Panc1 (cell line): Measurements from ENCODE around the gene TMX1. TPM values are rescaled to one million over a fixed set of nuclear protein-coding genes. Genes with fewer than 3 reads are reported as not detected.

Source experiments
- ATAC-seq: fragments of 200-7000 bp; cut with Tn5 transposase; 2 replicates; pipeline ENCODE4 v1.9.1; 2020; ENCODE audit warnings: mild to moderate bottlenecking, moderate library complexity
- BruUV-seq: library from RNA; stranded (reverse); fragments of 400-500 nt; replicated peaks from 2 replicates; lab custom pipeline; 2021; lab: Mats Ljungman, UMichigan
- CTCF ChIA-PET: fragments of 300-600 bp; sonication (Branson Sonifier 250); formaldehyde crosslinking; loops from one replicate; lab custom pipeline; 2022; ENCODE audit warnings: antibody characterized with exemption; lab: Charles Lee
- POLR2A ChIA-PET: fragments of 300-600 bp; sonication (Branson Sonifier 250); formaldehyde crosslinking; loops from one replicate; lab custom pipeline; 2022; ENCODE audit warnings: antibody characterized with exemption; lab: Charles Lee
- DNase-seq: peaks from one replicate; pipeline ENCODE4 v3.0.0-alpha.2; 2010; ENCODE audit warnings: low read depth, low spot score
- H3K27ac ChIP-seq: 2 replicates; pipeline ENCODE4 v1.5.1; 2011; ENCODE audit warnings: mild to moderate bottlenecking, low read length, inconsistent platforms
- H3K27me3 ChIP-seq: fragments of 200-500 bp; sonication (Bioruptor generic); 2 replicates; pipeline ENCODE4 v1.6.0; 2014; ENCODE audit warnings: low read length, inconsistent platforms; ENCODE audit not compliant: control insufficient read depth, insufficient read depth
- H3K36me3 ChIP-seq: fragments of 200-500 bp; sonication (Bioruptor generic); 2 replicates; pipeline ENCODE4 v1.5.1; 2014; ENCODE audit warnings: inconsistent platforms, mild to moderate bottlenecking, low read length, moderate library complexity; ENCODE audit not compliant: control insufficient read depth, insufficient read depth
- H3K4me1 ChIP-seq: 2 replicates; pipeline ENCODE4 v1.5.1; 2011; ENCODE audit warnings: inconsistent platforms, mild to moderate bottlenecking, low read length, moderate library complexity; ENCODE audit not compliant: control insufficient read depth, insufficient read depth
- H3K4me3 ChIP-seq, 2 experiments: 2 replicates each; pipeline ENCODE4 v1.5.1; 2011 to 2012; ENCODE audit warnings: low read depth in 2 of 2, low read length in 2 of 2, mild to moderate bottlenecking in 2 of 2, inconsistent platforms in 1 of 2, moderate library complexity in 1 of 2
- H3K9me3 ChIP-seq: fragments of 200-500 bp; sonication (Bioruptor generic); 2 replicates; pipeline ENCODE4 v1.5.1; 2014; ENCODE audit warnings: low read depth, mild to moderate bottlenecking, inconsistent platforms, low read length, moderate library complexity; ENCODE audit not compliant: control insufficient read depth, insufficient read depth
- POLR2AphosphoS5 ChIP-seq: IDR thresholded peaks from 2 replicates; pipeline ENCODE4 v1.6.1; 2012; ENCODE audit warnings: mild to moderate bottlenecking, low read depth, low read length, moderate library complexity
- SIN3A ChIP-seq: IDR thresholded peaks from 2 replicates; pipeline ENCODE4 v1.6.1; 2012; ENCODE audit warnings: low read depth, mild to moderate bottlenecking, low read length, moderate library complexity, borderline replicate concordance; ENCODE audit not compliant: insufficient read depth
- TCF7L2 ChIP-seq: IDR thresholded peaks from 2 replicates; pipeline ENCODE4 v1.6.1; 2011; ENCODE audit warnings: mild to moderate bottlenecking, low read depth, low read length, inconsistent platforms
- in situ Hi-C: cut with HindIII; loops from 2 replicates; pipeline ENCODE4 v1.10.0; 2016; ENCODE audit warnings: low sequenced_read_pairs, low pct_unique_long_range_greater_than_20kb
- intact Hi-C: fragments of 100-400 bp; cut with micrococcal nuclease; formaldehyde crosslinking; loops from one replicate; pipeline ENCODE4 v1.10.0; 2022; ENCODE audit not compliant: unreplicated experiment
- total RNA-seq: library from RNA; stranded (reverse); gene quantifications from one replicate; pipeline ENCODE4 v1.2.1, GENCODE V29; 2021; ENCODE audit not compliant: unreplicated experiment
- TF ChIP-seq, protein P1 (sequence below), 2 experiments: IDR thresholded peaks; 2 replicates each; pipeline ENCODE4 v1.6.1; 2011 to 2012; ENCODE audit warnings: low read depth in 2 of 2, control low read depth in 1 of 2, low read length in 1 of 2, mild to moderate bottlenecking in 1 of 2, moderate library complexity in 1 of 2; ENCODE audit not compliant: insufficient read depth in 1 of 2
- TF ChIP-seq, protein P2 (sequence below): fragments of 450-650 bp; IDR thresholded peaks from 2 replicates; pipeline ENCODE4 v1.5.1; 2017; ENCODE audit warnings: mild to moderate bottlenecking

Gene TMX1
- total RNA-seq, 1 experiment from 2014 or later: 34.9 TPM

DNA sequence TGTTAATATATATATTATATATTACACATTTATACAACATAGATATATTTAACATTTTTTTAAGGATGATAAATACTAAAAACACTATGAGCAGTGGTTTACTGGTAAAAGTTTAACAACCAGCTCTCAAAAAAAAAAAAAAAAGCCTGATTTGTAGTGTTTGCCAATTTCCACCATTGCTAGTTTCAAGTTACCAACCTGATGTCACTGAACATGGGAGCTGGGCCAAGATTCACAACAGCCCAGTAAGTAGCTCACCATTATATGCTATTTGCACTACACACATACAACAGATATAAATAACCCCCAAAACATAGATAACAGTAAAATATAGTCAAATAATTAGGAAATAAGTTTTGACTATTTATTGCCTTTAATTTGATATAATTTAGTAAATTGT, 28.9 kb upstream of the TMX1 start:
- DNase-seq: no peak
- intact Hi-C loops: loop anchor here (10.0 kb wide), 1 partner anchor 256 kb away; no protein-coding TSS in a partner anchor

DNA sequence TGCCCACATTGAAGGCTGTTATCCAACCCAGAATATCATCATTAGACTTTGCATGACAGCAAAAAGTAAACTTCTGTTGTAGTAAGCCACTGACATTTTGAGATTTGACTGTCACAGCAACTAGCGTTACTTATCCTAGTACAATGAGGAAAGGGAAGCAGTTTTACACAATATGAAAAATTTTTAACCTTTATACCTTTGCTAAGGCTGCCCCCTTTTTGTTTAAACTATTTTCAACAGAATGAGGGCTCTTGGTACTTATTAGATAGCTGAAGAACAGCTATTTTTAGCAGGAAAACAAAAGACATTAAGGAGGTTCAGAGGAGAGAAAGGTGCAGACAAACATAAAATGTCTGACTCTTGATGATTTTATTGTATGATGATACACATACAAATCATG, 23.4 kb upstream of the TMX1 start:
- no peak overlapping the region for H3K27ac ChIP-seq
- H3K9me3 ChIP-seq: no peaks in the 10 kb centered on the region
- DNase-seq: no peak
- H3K4me1 ChIP-seq: no peaks in the 10 kb centered on the region
- no peak overlapping the region for H3K4me3 ChIP-seq
- TF ChIP-seq TCF7L2: no peak
- TF ChIP-seq SIN3A: no peak
- TF ChIP-seq POLR2AphosphoS5: no peak
- TF ChIP-seq, protein P1, sequence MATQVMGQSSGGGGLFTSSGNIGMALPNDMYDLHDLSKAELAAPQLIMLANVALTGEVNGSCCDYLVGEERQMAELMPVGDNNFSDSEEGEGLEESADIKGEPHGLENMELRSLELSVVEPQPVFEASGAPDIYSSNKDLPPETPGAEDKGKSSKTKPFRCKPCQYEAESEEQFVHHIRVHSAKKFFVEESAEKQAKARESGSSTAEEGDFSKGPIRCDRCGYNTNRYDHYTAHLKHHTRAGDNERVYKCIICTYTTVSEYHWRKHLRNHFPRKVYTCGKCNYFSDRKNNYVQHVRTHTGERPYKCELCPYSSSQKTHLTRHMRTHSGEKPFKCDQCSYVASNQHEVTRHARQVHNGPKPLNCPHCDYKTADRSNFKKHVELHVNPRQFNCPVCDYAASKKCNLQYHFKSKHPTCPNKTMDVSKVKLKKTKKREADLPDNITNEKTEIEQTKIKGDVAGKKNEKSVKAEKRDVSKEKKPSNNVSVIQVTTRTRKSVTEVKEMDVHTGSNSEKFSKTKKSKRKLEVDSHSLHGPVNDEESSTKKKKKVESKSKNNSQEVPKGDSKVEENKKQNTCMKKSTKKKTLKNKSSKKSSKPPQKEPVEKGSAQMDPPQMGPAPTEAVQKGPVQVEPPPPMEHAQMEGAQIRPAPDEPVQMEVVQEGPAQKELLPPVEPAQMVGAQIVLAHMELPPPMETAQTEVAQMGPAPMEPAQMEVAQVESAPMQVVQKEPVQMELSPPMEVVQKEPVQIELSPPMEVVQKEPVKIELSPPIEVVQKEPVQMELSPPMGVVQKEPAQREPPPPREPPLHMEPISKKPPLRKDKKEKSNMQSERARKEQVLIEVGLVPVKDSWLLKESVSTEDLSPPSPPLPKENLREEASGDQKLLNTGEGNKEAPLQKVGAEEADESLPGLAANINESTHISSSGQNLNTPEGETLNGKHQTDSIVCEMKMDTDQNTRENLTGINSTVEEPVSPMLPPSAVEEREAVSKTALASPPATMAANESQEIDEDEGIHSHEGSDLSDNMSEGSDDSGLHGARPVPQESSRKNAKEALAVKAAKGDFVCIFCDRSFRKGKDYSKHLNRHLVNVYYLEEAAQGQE (IDR thresholded peaks at IDR 0.05; ENCODE audit: insufficient read depth in 1 of 2, low read depth in 2 of 2, low read length in 1 of 2): no peak
- TF ChIP-seq, protein P2, sequence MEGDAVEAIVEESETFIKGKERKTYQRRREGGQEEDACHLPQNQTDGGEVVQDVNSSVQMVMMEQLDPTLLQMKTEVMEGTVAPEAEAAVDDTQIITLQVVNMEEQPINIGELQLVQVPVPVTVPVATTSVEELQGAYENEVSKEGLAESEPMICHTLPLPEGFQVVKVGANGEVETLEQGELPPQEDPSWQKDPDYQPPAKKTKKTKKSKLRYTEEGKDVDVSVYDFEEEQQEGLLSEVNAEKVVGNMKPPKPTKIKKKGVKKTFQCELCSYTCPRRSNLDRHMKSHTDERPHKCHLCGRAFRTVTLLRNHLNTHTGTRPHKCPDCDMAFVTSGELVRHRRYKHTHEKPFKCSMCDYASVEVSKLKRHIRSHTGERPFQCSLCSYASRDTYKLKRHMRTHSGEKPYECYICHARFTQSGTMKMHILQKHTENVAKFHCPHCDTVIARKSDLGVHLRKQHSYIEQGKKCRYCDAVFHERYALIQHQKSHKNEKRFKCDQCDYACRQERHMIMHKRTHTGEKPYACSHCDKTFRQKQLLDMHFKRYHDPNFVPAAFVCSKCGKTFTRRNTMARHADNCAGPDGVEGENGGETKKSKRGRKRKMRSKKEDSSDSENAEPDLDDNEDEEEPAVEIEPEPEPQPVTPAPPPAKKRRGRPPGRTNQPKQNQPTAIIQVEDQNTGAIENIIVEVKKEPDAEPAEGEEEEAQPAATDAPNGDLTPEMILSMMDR: no peak
- no peak for ATAC-seq
- ChIA-PET POLR2A (interaction anchor here (0.5 kb wide), 1 partner anchor 82 kb away, joined by 5 read pairs; no protein-coding TSS in a partner anchor), CTCF (no interaction called here)
- no peaks in the 10 kb centered on the region for H3K36me3 ChIP-seq
- in situ Hi-C loops (no loop called here), intact Hi-C loops (loop anchor here (10.0 kb wide), 1 partner anchor 262 kb away; no protein-coding TSS in a partner anchor)
- BruUV-seq: no TSS peak
- H3K27me3 ChIP-seq: peaks cover 2% of the 10 kb centered on the region; the same call in 1 of the 2 replicates

More for the DNA sequence above, 28.9 kb upstream of the TMX1 start:
- BruUV-seq: no TSS peak
- no peaks in the 10 kb centered on the region for H3K9me3 ChIP-seq
- ChIA-PET CTCF (no interaction called here), POLR2A (no interaction called here)
- TF ChIP-seq POLR2AphosphoS5: no peak
- TF ChIP-seq TCF7L2: no peak
- TF ChIP-seq, protein P1 (IDR thresholded peaks at IDR 0.05; ENCODE audit: insufficient read depth in 1 of 2, low read depth in 2 of 2, low read length in 1 of 2): no peak
- TF ChIP-seq SIN3A: no peak
- TF ChIP-seq, protein P2: no peak
- H3K27ac ChIP-seq: no peak overlapping the region
- 0 out of 2 replicates have a peak, but pooled peaks cover 2% of the 10 kb centered on the region for H3K27me3 ChIP-seq
- in situ Hi-C loops: no loop called here
- H3K36me3 ChIP-seq: no peaks in the 10 kb centered on the region
- no peak for ATAC-seq
- no peak overlapping the region for H3K4me3 ChIP-seq
- H3K4me1 ChIP-seq: no peaks in the 10 kb centered on the region
